Panc1 (cell line): ENCODE data around the gene METTL2A. TPM values are rescaled to one million over a fixed set of nuclear protein-coding genes. Genes with fewer than 3 reads are reported as not detected.
"Not testable (repeated sequence)": the region's sequence is repeated elsewhere in the genome, so short reads cannot be mapped to it uniquely, and the experiment has no call there.

Experiments
- ATAC-seq: fragments of 200-7000 bp; cut with Tn5 transposase; 2 replicates; pipeline ENCODE4 v1.9.1; 2020; ENCODE audit warnings: mild to moderate bottlenecking, moderate library complexity
- BruUV-seq: library from RNA; stranded (reverse); fragments of 400-500 nt; replicated peaks from 2 replicates; lab custom pipeline; 2021; lab: Mats Ljungman, UMichigan
- CTCF ChIA-PET: fragments of 300-600 bp; sonication (Branson Sonifier 250); formaldehyde crosslinking; loops from one replicate; lab custom pipeline; 2022; ENCODE audit warnings: antibody characterized with exemption; lab: Charles Lee
- POLR2A ChIA-PET: fragments of 300-600 bp; sonication (Branson Sonifier 250); formaldehyde crosslinking; loops from one replicate; lab custom pipeline; 2022; ENCODE audit warnings: antibody characterized with exemption; lab: Charles Lee
- DNase-seq: peaks from one replicate; pipeline ENCODE4 v3.0.0-alpha.2; 2010; ENCODE audit warnings: low read depth, low spot score
- H3K27ac ChIP-seq: 2 replicates; pipeline ENCODE4 v1.5.1; 2011; ENCODE audit warnings: mild to moderate bottlenecking, low read length, inconsistent platforms
- H3K27me3 ChIP-seq: fragments of 200-500 bp; sonication (Bioruptor generic); 2 replicates; pipeline ENCODE4 v1.6.0; 2014; ENCODE audit warnings: low read length, inconsistent platforms; ENCODE audit not compliant: control insufficient read depth, insufficient read depth
- H3K36me3 ChIP-seq: fragments of 200-500 bp; sonication (Bioruptor generic); 2 replicates; pipeline ENCODE4 v1.5.1; 2014; ENCODE audit warnings: inconsistent platforms, mild to moderate bottlenecking, low read length, moderate library complexity; ENCODE audit not compliant: control insufficient read depth, insufficient read depth
- H3K4me1 ChIP-seq: 2 replicates; pipeline ENCODE4 v1.5.1; 2011; ENCODE audit warnings: inconsistent platforms, mild to moderate bottlenecking, low read length, moderate library complexity; ENCODE audit not compliant: control insufficient read depth, insufficient read depth
- H3K4me3 ChIP-seq, 2 experiments: 2 replicates each; pipeline ENCODE4 v1.5.1; 2011 to 2012; ENCODE audit warnings: low read depth in 2 of 2, low read length in 2 of 2, mild to moderate bottlenecking in 2 of 2, inconsistent platforms in 1 of 2, moderate library complexity in 1 of 2
- H3K9me3 ChIP-seq: fragments of 200-500 bp; sonication (Bioruptor generic); 2 replicates; pipeline ENCODE4 v1.5.1; 2014; ENCODE audit warnings: low read depth, mild to moderate bottlenecking, inconsistent platforms, low read length, moderate library complexity; ENCODE audit not compliant: control insufficient read depth, insufficient read depth
- CTCF ChIP-seq: fragments of 450-650 bp; IDR thresholded peaks from 2 replicates; pipeline ENCODE4 v1.5.1; 2017; ENCODE audit warnings: mild to moderate bottlenecking
- POLR2AphosphoS5 ChIP-seq: IDR thresholded peaks from 2 replicates; pipeline ENCODE4 v1.6.1; 2012; ENCODE audit warnings: mild to moderate bottlenecking, low read depth, low read length, moderate library complexity
- SIN3A ChIP-seq: IDR thresholded peaks from 2 replicates; pipeline ENCODE4 v1.6.1; 2012; ENCODE audit warnings: low read depth, mild to moderate bottlenecking, low read length, moderate library complexity, borderline replicate concordance; ENCODE audit not compliant: insufficient read depth
- TCF7L2 ChIP-seq: IDR thresholded peaks from 2 replicates; pipeline ENCODE4 v1.6.1; 2011; ENCODE audit warnings: mild to moderate bottlenecking, low read depth, low read length, inconsistent platforms
- in situ Hi-C: cut with HindIII; loops from 2 replicates; pipeline ENCODE4 v1.10.0; 2016; ENCODE audit warnings: low sequenced_read_pairs, low pct_unique_long_range_greater_than_20kb
- intact Hi-C: fragments of 100-400 bp; cut with micrococcal nuclease; formaldehyde crosslinking; loops from one replicate; pipeline ENCODE4 v1.10.0; 2022; ENCODE audit not compliant: unreplicated experiment
- total RNA-seq: library from RNA; stranded (reverse); gene quantifications from one replicate; pipeline ENCODE4 v1.2.1, GENCODE V29; 2021; ENCODE audit not compliant: unreplicated experiment
- TF ChIP-seq, protein P1 (sequence below), 2 experiments: IDR thresholded peaks; 2 replicates each; pipeline ENCODE4 v1.6.1; 2011 to 2012; ENCODE audit warnings: low read depth in 2 of 2, control low read depth in 1 of 2, low read length in 1 of 2, mild to moderate bottlenecking in 1 of 2, moderate library complexity in 1 of 2; ENCODE audit not compliant: insufficient read depth in 1 of 2

The METTL2A gene
- total RNA-seq, 1 experiment from 2014 or later = 34.2 TPM

GRCh38 chr17:62405451-62405850, 18.2 kb upstream of the METTL2A start:
- H3K4me1 ChIP-seq = no peaks in the 10 kb centered on the region
- CTCF ChIA-PET = no interaction called here
- DNase-seq = no peak
- H3K4me3 ChIP-seq = no peak overlapping the region
- POLR2A ChIA-PET = no interaction called here
- H3K9me3 ChIP-seq = no peaks in the 10 kb centered on the region
- peaks cover 2% of the 10 kb centered on the region; the same call in 1 of the 2 replicates for H3K27me3 ChIP-seq
- in situ Hi-C loops = no loop called here
- H3K27ac ChIP-seq = no peak overlapping the region
- BruUV-seq = no TSS peak
- ATAC-seq = no peak
- TF ChIP-seq SIN3A (no peak), POLR2AphosphoS5 (no peak), TCF7L2 (no peak), CTCF (no peak)
- TF ChIP-seq, protein P1, sequence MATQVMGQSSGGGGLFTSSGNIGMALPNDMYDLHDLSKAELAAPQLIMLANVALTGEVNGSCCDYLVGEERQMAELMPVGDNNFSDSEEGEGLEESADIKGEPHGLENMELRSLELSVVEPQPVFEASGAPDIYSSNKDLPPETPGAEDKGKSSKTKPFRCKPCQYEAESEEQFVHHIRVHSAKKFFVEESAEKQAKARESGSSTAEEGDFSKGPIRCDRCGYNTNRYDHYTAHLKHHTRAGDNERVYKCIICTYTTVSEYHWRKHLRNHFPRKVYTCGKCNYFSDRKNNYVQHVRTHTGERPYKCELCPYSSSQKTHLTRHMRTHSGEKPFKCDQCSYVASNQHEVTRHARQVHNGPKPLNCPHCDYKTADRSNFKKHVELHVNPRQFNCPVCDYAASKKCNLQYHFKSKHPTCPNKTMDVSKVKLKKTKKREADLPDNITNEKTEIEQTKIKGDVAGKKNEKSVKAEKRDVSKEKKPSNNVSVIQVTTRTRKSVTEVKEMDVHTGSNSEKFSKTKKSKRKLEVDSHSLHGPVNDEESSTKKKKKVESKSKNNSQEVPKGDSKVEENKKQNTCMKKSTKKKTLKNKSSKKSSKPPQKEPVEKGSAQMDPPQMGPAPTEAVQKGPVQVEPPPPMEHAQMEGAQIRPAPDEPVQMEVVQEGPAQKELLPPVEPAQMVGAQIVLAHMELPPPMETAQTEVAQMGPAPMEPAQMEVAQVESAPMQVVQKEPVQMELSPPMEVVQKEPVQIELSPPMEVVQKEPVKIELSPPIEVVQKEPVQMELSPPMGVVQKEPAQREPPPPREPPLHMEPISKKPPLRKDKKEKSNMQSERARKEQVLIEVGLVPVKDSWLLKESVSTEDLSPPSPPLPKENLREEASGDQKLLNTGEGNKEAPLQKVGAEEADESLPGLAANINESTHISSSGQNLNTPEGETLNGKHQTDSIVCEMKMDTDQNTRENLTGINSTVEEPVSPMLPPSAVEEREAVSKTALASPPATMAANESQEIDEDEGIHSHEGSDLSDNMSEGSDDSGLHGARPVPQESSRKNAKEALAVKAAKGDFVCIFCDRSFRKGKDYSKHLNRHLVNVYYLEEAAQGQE (IDR thresholded peaks at IDR 0.05; ENCODE audit: insufficient read depth in 1 of 2, low read depth in 2 of 2, low read length in 1 of 2) = no peak
- no peaks in the 10 kb centered on the region for H3K36me3 ChIP-seq
- intact Hi-C loops = no loop called here

DNA sequence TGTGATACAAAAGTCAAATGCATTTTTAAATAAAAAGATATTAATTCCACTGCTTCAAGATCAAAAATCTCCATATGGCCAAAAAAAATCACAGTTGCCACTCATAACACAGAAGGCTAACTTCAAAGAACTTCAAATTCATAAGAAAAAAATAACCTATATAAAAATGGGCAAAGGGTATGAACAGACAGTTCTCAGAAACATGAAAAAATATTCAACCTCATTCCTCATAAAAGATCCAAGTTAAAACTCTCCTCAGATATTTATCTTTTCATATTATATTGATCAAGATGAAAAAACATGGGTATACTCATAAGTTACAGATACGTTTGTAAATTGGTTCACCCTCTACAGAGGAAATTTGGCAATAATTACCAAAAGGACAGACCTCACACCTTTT, 10.6 kb upstream of the METTL2A start:
- H3K27ac ChIP-seq, H3K4me1 ChIP-seq, H3K4me3 ChIP-seq, H3K36me3 ChIP-seq, H3K27me3 ChIP-seq, BruUV-seq, in situ Hi-C loops, intact Hi-C loops, H3K9me3 ChIP-seq, ATAC-seq, DNase-seq, CTCF ChIA-PET: not testable (repeated sequence)
- POLR2A ChIA-PET = interaction anchor here (0.6 kb wide), 1 partner anchor 78 kb away, joined by 3 read pairs; no protein-coding TSS in a partner anchor

GRCh38 chr17:62426214-62426613, 2.5 kb downstream of the METTL2A start:
- in situ Hi-C loops, DNase-seq, intact Hi-C loops, BruUV-seq, H3K4me1 ChIP-seq, H3K36me3 ChIP-seq, H3K27me3 ChIP-seq, H3K4me3 ChIP-seq, H3K9me3 ChIP-seq, CTCF ChIA-PET, ATAC-seq, POLR2A ChIA-PET, H3K27ac ChIP-seq: not testable (repeated sequence)

DNA sequence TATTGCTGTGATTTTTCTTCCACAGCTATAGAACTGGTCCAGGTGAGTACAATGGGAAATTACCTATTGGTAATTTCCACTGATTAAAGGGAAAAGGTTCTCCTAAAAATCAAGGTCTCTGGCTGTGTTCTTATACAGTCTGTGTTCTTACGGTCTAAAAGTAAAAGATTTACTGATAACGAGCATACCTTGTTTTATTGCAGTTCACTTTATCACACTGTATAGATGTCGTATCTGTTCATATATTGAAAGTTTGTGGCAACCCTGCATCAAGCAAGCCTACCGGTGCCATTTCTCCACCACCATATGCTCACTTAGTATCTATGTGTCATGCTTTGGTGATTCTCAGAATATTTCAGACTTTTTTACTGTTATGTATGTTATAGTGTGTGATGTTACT, 11.6 kb downstream of the METTL2A start:
- H3K27ac ChIP-seq, H3K27me3 ChIP-seq, H3K4me3 ChIP-seq, in situ Hi-C loops, ATAC-seq, BruUV-seq, H3K36me3 ChIP-seq, POLR2A ChIA-PET, CTCF ChIA-PET, H3K9me3 ChIP-seq, intact Hi-C loops, H3K4me1 ChIP-seq, DNase-seq: not testable (repeated sequence)

DNA sequence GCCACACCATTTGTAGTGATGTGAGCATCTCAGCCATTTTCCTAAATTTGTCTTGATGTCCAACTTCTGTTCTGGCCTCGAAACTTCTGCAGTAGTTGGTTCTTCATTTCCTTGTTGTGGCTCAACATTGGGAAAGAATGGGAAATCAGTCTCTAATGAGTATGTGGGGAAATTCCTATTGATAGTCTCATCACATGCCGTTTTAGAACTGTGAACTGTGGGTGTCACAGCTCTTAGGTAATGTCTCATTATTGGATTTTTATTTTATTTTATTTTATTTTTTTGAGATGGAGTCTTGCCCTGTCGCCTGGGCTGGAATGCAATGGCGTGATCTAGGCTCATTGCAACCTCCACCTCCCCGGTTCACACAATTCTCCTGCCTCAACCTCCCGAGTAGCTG, 17.5 kb downstream of the METTL2A start:
- H3K36me3 ChIP-seq, H3K9me3 ChIP-seq, CTCF ChIA-PET, H3K4me1 ChIP-seq, BruUV-seq, POLR2A ChIA-PET, H3K27me3 ChIP-seq, H3K4me3 ChIP-seq, H3K27ac ChIP-seq, DNase-seq, in situ Hi-C loops, intact Hi-C loops, ATAC-seq: not testable (repeated sequence)
